NK-92 (cell line): ENCODE measurements around the gene ATF3.

Experiments
- DNase-seq: peaks from one replicate; lab custom pipeline; 2025; ENCODE audit not compliant: unreplicated experiment; lab: John Stamatoyannopoulos, UW

Gene ATF3

GRCh38 chr1:212607913-212608391, 609 bp upstream of the ATF3 start:
- DNase-seq, result no peak

GRCh38 chr1:212608959-212609700, 569 bp downstream of the ATF3 start:
- DNase-seq, result no peak

GRCh38 chr1:212609701-212610574, 1.4 kb downstream of the ATF3 start:
- no peak for DNase-seq

GRCh38 chr1:212610575-212610967, 2.0 kb downstream of the ATF3 start:
- no peak for DNase-seq

- DNase-seq, result no peak
Observed at GRCh38 chr1:212611000-212611948, 2.7 kb downstream of the ATF3 start.

- no peak for DNase-seq
Observed at GRCh38 chr1:212612041-212612961, 3.7 kb downstream of the ATF3 start.

- no peak for DNase-seq
Observed at GRCh38 chr1:212613440-212614335, 5.1 kb downstream of the ATF3 start.

- DNase-seq, result no peak
Observed at GRCh38 chr1:212614453-212615200, 6.1 kb downstream of the ATF3 start.

GRCh38 chr1:212615201-212615470, 6.6 kb downstream of the ATF3 start:
- DNase-seq, result no peak

- no peak for DNase-seq
Observed at GRCh38 chr1:212618466-212619210, 10.1 kb downstream of the ATF3 start.

- DNase-seq, result no peak
Observed at GRCh38 chr1:212620293-212620692, 11.7 kb downstream of the ATF3 start.

GRCh38 chr1:212621043-212621948, 12.7 kb downstream of the ATF3 start:
- DNase-seq, result no peak

GRCh38 chr1:212621949-212622305, 13.4 kb downstream of the ATF3 start:
- DNase-seq, result no peak

- no peak for DNase-seq
Observed at GRCh38 chr1:212622467-212622866, 13.9 kb downstream of the ATF3 start.

- DNase-seq, result no peak
Observed at GRCh38 chr1:212622906-212623305, 14.3 kb downstream of the ATF3 start.

GRCh38 chr1:212623603-212624002, 15.0 kb downstream of the ATF3 start:
- DNase-seq, result no peak

- DNase-seq, result no peak
Observed at GRCh38 chr1:212624976-212625501, 16.5 kb downstream of the ATF3 start.
